Dedifferentiated amniotic fluid mesenchymal stem cell (primary cell): Measurements from ENCODE around the gene TCEAL6.
"Not testable (repeated sequence)": the region's sequence is repeated elsewhere in the genome, so short reads cannot be mapped to it uniquely, and the experiment has no call there.

ENCODE experiments used
- DNase-seq: peaks from one replicate; pipeline ENCODE4 v3.0.0-alpha.2; 2016; ENCODE audit errors: extremely low spot score

TCEAL6 gene

GRCh38 chrX:102142274-102142673, at the start of gene TCEAL6:
Gene TCEAL6 (minus strand): TSS chrX:102142481.
- not testable (repeated sequence) for DNase-seq

GRCh38 chrX:102185967-102186720, 43.9 kb upstream of the TCEAL6 start:
- no peak for DNase-seq

GRCh38 chrX:102155806-102156179, 13.5 kb upstream of the TCEAL6 start, which contains the start of gene BEX5:
Gene BEX5 (minus strand): TSS chrX:102155977. CDS start chrX:102154265, 1,712 bp downstream.
- no peak for DNase-seq

- no peak for DNase-seq
Observed at GRCh38 chrX:102154900-102155805, 12.9 kb upstream of the TCEAL6 start.

- no peak for DNase-seq
Observed at GRCh38 chrX:102154218-102154860, 12.1 kb upstream of the TCEAL6 start.

GRCh38 chrX:102141631-102142030, 650 bp downstream of the TCEAL6 start:
- DNase-seq: not testable (repeated sequence)

- DNase-seq: not testable (repeated sequence)
Observed at GRCh38 chrX:102140876-102141275, 1.4 kb downstream of the TCEAL6 start.

GRCh38 chrX:102138064-102138463, 4.2 kb downstream of the TCEAL6 start:
- DNase-seq: no peak

- DNase-seq: no peak
Observed at GRCh38 chrX:102129473-102129872, 12.8 kb downstream of the TCEAL6 start.

GRCh38 chrX:102126863-102127262, 15.4 kb downstream of the TCEAL6 start:
- DNase-seq: no peak

- DNase-seq: not testable (repeated sequence)
Observed at GRCh38 chrX:102126080-102126818, 16.0 kb downstream of the TCEAL6 start.

GRCh38 chrX:102125436-102125835, 16.8 kb downstream of the TCEAL6 start, which contains the start of gene TCEAL2:
Gene TCEAL2 (plus strand): TSS chrX:102125679. CDS start chrX:102126831, 1,152 bp downstream.
- DNase-seq: not testable (repeated sequence)

- not testable (repeated sequence) for DNase-seq
Observed at GRCh38 chrX:102125014-102125413, 17.3 kb downstream of the TCEAL6 start.

GRCh38 chrX:102115748-102116147, 26.5 kb downstream of the TCEAL6 start:
- no peak for DNase-seq

GRCh38 chrX:102113367-102113766, 28.9 kb downstream of the TCEAL6 start:
- DNase-seq: no peak
